Measurements from ENCODE around the gene MUC5B. TPM values are rescaled to one million over a fixed set of nuclear protein-coding genes. Genes with fewer than 3 reads are reported as not detected.

The MUC5B gene
- total RNA-seq, 1 donor from 2014 or later, result 57.5 TPM

DNA sequence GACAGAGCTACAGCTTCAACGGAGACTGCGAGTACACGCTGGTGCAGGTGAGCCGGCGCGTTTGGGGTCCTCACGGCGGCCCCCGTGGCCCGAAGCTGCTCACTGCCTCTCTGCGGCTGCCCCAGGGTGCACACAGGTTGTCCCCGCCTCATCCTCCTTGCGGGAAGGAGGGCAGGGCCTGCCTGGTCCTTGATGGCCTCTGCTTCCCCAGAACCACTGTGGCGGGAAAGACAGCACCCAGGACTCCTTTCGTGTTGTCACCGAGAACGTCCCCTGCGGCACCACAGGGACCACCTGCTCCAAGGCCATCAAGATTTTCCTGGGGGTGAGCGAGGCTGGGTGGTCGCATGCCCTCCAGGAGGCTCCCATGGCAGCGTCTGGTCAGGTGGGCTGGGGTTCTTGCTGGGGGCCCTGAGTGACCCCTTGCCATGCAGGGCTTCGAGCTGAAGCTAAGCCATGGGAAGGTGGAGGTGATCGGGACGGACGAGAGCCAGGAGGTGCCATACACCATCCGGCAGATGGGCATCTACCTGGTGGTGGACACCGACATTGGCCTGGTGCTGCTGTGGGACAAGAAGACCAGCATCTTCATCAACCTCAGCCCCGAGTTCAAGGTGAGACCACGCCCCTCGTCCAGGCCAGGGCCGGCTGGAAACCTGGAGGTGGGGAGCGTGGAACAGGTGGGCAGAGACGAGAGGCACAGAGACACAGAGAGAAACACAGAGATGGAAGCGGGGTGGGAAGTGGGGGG lies 45.7 kb upstream of the MUC5B start:
- peaks cover 5% of the 10 kb centered on the region for H3K27me3 ChIP-seq (ENCODE audit: low read depth)
- TF ChIP-seq, protein P1, sequence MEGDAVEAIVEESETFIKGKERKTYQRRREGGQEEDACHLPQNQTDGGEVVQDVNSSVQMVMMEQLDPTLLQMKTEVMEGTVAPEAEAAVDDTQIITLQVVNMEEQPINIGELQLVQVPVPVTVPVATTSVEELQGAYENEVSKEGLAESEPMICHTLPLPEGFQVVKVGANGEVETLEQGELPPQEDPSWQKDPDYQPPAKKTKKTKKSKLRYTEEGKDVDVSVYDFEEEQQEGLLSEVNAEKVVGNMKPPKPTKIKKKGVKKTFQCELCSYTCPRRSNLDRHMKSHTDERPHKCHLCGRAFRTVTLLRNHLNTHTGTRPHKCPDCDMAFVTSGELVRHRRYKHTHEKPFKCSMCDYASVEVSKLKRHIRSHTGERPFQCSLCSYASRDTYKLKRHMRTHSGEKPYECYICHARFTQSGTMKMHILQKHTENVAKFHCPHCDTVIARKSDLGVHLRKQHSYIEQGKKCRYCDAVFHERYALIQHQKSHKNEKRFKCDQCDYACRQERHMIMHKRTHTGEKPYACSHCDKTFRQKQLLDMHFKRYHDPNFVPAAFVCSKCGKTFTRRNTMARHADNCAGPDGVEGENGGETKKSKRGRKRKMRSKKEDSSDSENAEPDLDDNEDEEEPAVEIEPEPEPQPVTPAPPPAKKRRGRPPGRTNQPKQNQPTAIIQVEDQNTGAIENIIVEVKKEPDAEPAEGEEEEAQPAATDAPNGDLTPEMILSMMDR (IDR thresholded peaks at IDR 0.05), result no peak
- intact Hi-C loops (cut with DNase I), result no loop called here
- no peak overlapping the region for H3K27ac ChIP-seq
- H3K36me3 ChIP-seq, result no peaks in the 10 kb centered on the region
- H3K4me3 ChIP-seq, result no peak overlapping the region
- no peak for ATAC-seq
- no peaks in the 10 kb centered on the region for H3K9me3 ChIP-seq
- DNase-seq, result peak; percentile 31
- no peaks in the 10 kb centered on the region for H3K4me1 ChIP-seq

DNA sequence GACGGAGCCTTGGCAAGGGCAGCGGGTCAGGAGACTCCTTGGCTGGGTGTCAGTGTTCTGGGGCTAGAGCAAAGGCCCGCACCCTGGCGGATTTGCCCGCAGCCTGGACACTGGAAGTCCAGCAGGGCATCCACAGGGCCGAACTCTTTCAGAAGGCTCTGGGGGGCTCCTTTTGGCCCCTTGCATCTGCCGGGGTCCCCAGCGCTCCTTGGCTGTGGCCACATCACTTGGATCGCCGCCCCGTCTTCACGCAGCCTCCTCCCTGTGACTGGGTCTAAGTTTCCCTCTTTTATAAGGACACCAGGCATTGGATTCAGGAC lies 45.1 kb upstream of the MUC5B start:
- Histone ChIP-seq H3K9me3 (no peaks in the 10 kb centered on the region), H3K27ac (no peak overlapping the region), H3K36me3 (no peaks in the 10 kb centered on the region), H3K27me3 (ENCODE audit: low read depth) (peaks cover 5% of the 10 kb centered on the region), H3K4me1 (no peaks in the 10 kb centered on the region), H3K4me3 (no peak overlapping the region)
- ATAC-seq, result no peak
- intact Hi-C loops (cut with DNase I), result no loop called here
- DNase-seq, result no peak
- TF ChIP-seq, protein P1 (IDR thresholded peaks at IDR 0.05), result no peak

DNA sequence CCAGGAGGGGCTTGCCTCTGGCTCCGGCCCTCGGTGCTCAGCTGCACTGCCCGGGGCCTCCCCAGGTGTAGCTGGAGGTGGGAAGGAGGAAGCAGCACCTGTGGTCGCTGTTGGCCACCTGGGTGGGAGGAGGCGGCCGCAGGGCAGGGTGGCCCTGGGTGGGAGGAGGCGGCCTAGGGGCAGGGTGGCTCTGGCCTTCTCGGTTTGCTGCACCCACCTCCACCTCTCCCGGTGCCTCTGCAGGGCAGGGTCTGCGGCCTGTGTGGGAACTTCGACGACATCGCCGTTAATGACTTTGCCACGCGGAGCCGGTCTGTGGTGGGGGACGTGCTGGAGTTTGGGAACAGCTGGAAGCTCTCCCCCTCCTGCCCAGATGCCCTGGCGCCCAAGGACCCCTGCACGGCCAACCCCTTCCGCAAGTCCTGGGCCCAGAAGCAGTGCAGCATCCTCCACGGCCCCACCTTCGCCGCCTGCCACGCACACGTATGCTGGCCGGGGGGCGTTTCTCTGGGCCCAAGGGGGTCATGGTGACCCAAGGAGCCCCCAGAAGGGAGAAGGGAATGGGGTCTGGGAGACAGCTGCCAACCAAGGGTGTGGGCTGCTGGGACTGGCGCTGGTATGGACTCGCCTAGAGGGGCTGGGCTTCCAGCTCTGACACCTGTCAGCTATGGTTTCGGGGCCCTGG lies 44.5 kb upstream of the MUC5B start:
- intact Hi-C loops (cut with DNase I), result no loop called here
- DNase-seq (peak; percentile 28), ATAC-seq (no peak)
- H3K4me3 ChIP-seq, result no peak overlapping the region
- TF ChIP-seq, protein P1 (IDR thresholded peaks at IDR 0.05), result no peak
- H3K4me1 ChIP-seq, result no peaks in the 10 kb centered on the region
- H3K27ac ChIP-seq, result no peak overlapping the region
- no peaks in the 10 kb centered on the region for H3K36me3 ChIP-seq
- no peaks in the 10 kb centered on the region for H3K9me3 ChIP-seq
- H3K27me3 ChIP-seq (ENCODE audit: low read depth), result peaks cover 5% of the 10 kb centered on the region

DNA sequence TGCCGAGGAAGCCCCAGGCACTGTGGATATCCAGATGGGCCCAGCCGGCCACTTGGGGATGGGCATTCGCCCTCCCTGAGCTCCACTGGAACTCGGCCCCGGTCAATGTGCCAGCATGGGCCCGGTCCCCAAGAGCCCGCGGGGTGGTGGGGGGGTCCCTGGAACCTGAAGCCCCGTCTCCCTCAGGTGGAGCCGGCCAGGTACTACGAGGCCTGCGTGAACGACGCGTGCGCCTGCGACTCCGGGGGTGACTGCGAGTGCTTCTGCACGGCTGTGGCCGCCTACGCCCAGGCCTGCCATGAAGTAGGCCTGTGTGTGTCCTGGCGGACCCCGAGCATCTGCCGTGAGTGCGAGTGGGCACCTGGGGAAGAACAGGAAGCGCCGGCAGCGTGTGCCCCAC lies 44.0 kb upstream of the MUC5B start:
- Histone ChIP-seq H3K27ac (no peak overlapping the region), H3K4me3 (no peak overlapping the region), H3K9me3 (no peaks in the 10 kb centered on the region), H3K36me3 (no peaks in the 10 kb centered on the region), H3K4me1 (no peaks in the 10 kb centered on the region), H3K27me3 (ENCODE audit: low read depth) (peaks cover 5% of the 10 kb centered on the region)
- TF ChIP-seq, protein P1 (IDR thresholded peaks at IDR 0.05), result no peak
- ATAC-seq (no peak), DNase-seq (peak; percentile 26)
- intact Hi-C loops (cut with DNase I), result no loop called here

DNA sequence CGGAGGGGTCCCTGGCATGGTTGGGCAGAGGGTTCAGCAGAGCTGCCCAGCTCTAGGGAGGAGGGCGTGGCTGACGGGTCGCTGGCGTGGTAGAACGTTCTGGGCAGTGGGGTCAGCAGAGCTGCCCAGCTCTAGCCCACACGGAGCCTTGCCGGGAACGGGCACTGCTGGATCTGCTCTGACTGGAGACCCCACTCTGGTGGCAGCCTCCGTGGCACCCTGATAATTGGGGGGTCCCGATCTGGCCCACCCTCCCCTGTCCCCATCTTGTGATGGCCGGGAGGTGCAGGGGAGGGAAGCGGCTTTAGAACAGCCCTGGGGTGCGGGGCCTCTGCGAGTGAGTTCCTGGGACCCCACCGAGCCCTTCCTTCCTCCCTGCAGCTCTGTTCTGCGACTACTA lies 43.2 kb upstream of the MUC5B start:
- peaks cover 5% of the 10 kb centered on the region for H3K27me3 ChIP-seq (ENCODE audit: low read depth)
- no peak overlapping the region for H3K27ac ChIP-seq
- no peaks in the 10 kb centered on the region for H3K9me3 ChIP-seq
- no peaks in the 10 kb centered on the region for H3K36me3 ChIP-seq
- DNase-seq, result peak; percentile 43
- no peak overlapping the region for H3K4me3 ChIP-seq
- H3K4me1 ChIP-seq, result no peaks in the 10 kb centered on the region
- intact Hi-C loops (cut with DNase I), result no loop called here
- no peak for ATAC-seq
- TF ChIP-seq, protein P1 (IDR thresholded peaks at IDR 0.05), result no peak
